H1 (cell line): Measurements from ENCODE around the gene SLC6A12.

Experiments
- EZH2 ChIP-seq: fragments of 200-600 bp; sonication (generic); IDR thresholded peaks from 2 replicates; pipeline ENCODE4 v1.7.1; 2012; ENCODE audit warnings: low read depth, mild to moderate bottlenecking, moderate library complexity, low read length, inconsistent platforms; ENCODE audit not compliant: severe bottlenecking
- HDAC6 ChIP-seq: IDR thresholded peaks from one replicate; pipeline ENCODE4 v1.7.1; 2012; ENCODE audit warnings: low read depth, mild to moderate bottlenecking, inconsistent platforms, low read length, moderate library complexity
- KDM1A ChIP-seq: fragments of 200-600, 300-600 bp; sonication (generic); IDR thresholded peaks from 2 replicates; pipeline ENCODE4 v1.7.1; 2016; ENCODE audit warnings: mild to moderate bottlenecking, low read length, borderline replicate concordance

GRCh38 chr12:179131-179884 is 34.6 kb downstream of the SLC6A12 start:
- TF ChIP-seq HDAC6 (no peak), KDM1A (no peak), EZH2 (no peak)
